Measurements from ENCODE around the gene SCRN2. TPM values are rescaled to one million over a fixed set of nuclear protein-coding genes. Genes with fewer than 3 reads are reported as not detected.

The SCRN2 gene
- total and polyA plus RNA-seq, 2 experiments from 2014 or later, result 40.6 to 45.5 TPM

DNA sequence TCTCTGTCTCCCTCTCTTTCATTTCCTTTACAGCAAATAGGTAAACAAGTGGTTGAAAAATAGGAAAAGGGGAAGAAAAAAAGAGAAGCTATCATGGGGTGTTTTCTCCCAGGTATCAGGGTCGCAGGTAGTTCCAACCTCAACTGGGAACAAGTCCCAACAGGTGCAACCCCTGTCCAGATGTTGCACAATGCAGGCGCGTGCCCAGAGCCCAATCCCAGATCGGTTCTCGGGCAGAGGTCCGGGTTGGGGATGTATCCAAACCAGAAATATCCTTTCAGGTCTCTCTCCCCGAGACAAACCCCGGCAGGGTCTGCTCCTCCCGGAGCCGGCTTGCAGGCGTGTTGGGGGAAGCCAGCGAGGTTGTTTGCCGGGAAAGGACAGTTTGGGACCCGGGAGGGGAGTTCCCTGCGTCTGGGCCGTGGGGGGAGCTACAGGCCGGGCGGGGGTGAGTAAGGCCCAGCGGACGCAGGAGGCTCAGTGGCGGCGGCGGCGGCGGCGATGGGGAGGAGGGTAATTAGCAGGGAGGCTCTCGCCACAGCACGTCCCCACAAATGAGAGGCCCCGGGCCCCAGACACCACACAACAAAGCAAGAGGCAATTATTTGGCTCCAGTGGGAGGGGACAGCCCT lies 31.1 kb upstream of the SCRN2 start (continued):
- TF ChIP-seq, protein P1, sequence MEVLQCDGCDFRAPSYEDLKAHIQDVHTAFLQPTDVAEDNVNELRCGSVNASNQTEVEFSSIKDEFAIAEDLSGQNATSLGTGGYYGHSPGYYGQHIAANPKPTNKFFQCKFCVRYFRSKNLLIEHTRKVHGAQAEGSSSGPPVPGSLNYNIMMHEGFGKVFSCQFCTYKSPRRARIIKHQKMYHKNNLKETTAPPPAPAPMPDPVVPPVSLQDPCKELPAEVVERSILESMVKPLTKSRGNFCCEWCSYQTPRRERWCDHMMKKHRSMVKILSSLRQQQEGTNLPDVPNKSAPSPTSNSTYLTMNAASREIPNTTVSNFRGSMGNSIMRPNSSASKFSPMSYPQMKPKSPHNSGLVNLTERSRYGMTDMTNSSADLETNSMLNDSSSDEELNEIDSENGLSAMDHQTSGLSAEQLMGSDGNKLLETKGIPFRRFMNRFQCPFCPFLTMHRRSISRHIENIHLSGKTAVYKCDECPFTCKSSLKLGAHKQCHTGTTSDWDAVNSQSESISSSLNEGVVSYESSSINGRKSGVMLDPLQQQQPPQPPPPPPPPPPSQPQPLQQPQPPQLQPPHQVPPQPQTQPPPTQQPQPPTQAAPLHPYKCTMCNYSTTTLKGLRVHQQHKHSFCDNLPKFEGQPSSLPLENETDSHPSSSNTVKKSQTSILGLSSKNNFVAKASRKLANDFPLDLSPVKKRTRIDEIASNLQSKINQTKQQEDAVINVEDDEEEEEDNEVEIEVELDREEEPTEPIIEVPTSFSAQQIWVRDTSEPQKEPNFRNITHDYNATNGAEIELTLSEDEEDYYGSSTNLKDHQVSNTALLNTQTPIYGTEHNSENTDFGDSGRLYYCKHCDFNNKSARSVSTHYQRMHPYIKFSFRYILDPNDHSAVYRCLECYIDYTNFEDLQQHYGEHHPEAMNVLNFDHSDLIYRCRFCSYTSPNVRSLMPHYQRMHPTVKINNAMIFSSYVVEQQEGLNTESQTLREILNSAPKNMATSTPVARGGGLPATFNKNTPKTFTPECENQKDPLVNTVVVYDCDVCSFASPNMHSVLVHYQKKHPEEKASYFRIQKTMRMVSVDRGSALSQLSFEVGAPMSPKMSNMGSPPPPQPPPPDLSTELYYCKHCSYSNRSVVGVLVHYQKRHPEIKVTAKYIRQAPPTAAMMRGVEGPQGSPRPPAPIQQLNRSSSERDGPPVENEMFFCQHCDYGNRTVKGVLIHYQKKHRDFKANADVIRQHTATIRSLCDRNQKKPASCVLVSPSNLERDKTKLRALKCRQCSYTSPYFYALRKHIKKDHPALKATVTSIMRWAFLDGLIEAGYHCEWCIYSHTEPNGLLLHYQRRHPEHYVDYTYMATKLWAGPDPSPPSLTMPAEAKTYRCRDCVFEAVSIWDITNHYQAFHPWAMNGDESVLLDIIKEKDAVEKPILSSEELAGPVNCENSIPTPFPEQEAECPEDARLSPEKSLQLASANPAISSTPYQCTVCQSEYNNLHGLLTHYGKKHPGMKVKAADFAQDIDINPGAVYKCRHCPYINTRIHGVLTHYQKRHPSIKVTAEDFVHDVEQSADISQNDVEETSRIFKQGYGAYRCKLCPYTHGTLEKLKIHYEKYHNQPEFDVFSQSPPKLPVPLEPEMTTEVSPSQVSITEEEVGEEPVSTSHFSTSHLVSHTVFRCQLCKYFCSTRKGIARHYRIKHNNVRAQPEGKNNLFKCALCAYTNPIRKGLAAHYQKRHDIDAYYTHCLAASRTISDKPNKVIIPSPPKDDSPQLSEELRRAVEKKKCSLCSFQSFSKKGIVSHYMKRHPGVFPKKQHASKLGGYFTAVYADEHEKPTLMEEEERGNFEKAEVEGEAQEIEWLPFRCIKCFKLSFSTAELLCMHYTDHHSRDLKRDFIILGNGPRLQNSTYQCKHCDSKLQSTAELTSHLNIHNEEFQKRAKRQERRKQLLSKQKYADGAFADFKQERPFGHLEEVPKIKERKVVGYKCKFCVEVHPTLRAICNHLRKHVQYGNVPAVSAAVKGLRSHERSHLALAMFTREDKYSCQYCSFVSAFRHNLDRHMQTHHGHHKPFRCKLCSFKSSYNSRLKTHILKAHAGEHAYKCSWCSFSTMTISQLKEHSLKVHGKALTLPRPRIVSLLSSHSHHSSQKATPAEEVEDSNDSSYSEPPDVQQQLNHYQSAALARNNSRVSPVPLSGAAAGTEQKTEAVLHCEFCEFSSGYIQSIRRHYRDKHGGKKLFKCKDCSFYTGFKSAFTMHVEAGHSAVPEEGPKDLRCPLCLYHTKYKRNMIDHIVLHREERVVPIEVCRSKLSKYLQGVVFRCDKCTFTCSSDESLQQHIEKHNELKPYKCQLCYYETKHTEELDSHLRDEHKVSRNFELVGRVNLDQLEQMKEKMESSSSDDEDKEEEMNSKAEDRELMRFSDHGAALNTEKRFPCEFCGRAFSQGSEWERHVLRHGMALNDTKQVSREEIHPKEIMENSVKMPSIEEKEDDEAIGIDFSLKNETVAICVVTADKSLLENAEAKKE (CRISPR knock-in tag; IDR thresholded peaks at IDR 0.05), result no peak
- no peak for TF ChIP-seq EZH2 (IDR thresholded peaks at IDR 0.05; ENCODE audit: low read depth, unreplicated experiment)
- TF ChIP-seq ZNF114 (CRISPR knock-in tag; IDR thresholded peaks at IDR 0.05), result no peak
- no peak for TF ChIP-seq ZNF331 (CRISPR knock-in tag; IDR thresholded peaks at IDR 0.05; ENCODE audit: low read depth)
- TF ChIP-seq NANOG (IDR thresholded peaks at IDR 0.05; ENCODE audit: borderline replicate concordance), result no peak
- TF ChIP-seq, protein P2, sequence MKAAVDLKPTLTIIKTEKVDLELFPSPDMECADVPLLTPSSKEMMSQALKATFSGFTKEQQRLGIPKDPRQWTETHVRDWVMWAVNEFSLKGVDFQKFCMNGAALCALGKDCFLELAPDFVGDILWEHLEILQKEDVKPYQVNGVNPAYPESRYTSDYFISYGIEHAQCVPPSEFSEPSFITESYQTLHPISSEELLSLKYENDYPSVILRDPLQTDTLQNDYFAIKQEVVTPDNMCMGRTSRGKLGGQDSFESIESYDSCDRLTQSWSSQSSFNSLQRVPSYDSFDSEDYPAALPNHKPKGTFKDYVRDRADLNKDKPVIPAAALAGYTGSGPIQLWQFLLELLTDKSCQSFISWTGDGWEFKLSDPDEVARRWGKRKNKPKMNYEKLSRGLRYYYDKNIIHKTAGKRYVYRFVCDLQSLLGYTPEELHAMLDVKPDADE (IDR thresholded peaks at IDR 0.05), result no peak
- no peak for TF ChIP-seq STAT1 (IDR thresholded peaks at IDR 0.05; ENCODE audit: unreplicated experiment)
- TF ChIP-seq JUNB (IDR thresholded peaks at IDR 0.05; ENCODE audit: unreplicated experiment), result no peak
- no peak for TF ChIP-seq POLR2AphosphoS5 (IDR thresholded peaks at IDR 0.05; ENCODE audit: low read depth)
- no peak for TF ChIP-seq REST (IDR thresholded peaks at IDR 0.05; ENCODE audit: unreplicated experiment)
